WERI-Rb-1 (cell line): ENCODE results near the gene GJC2.
"Not testable (repeated sequence)": the region's sequence is repeated elsewhere in the genome, so short reads cannot be mapped to it uniquely, and the experiment has no call there.

ENCODE experiments used
- DNase-seq: peaks from one replicate; pipeline ENCODE4 v3.0.0-alpha.2; 2020
- H3K27ac ChIP-seq: fragments of 250-450 bp; sonication (Bioruptor Pico); 2 replicates; pipeline ENCODE4 v1.5.1; 2020; ENCODE audit warnings: mild to moderate bottlenecking, moderate library complexity
- H3K27me3 ChIP-seq: fragments of 250-450 bp; sonication (Bioruptor Pico); 2 replicates; pipeline ENCODE4 v1.5.1; 2021; ENCODE audit warnings: mild to moderate bottlenecking, low read depth, moderate library complexity; ENCODE audit not compliant: insufficient read depth, severe bottlenecking
- H3K36me3 ChIP-seq: fragments of 250-450 bp; sonication (Bioruptor Pico); 2 replicates; pipeline ENCODE4 v1.5.1; 2020; ENCODE audit warnings: mild to moderate bottlenecking, moderate library complexity
- H3K4me3 ChIP-seq: 2 replicates; pipeline ENCODE4 v1.5.1; 2011; ENCODE audit warnings: low read depth, mild to moderate bottlenecking, control low read depth, low read length
- H3K9me3 ChIP-seq: fragments of 250-450 bp; sonication (Bioruptor Pico); 2 replicates; pipeline ENCODE4 v1.5.1; 2021; ENCODE audit warnings: mild to moderate bottlenecking, moderate library complexity; ENCODE audit not compliant: severe bottlenecking
- TF ChIP-seq, protein P1 (sequence below): IDR thresholded peaks from 2 replicates; pipeline ENCODE4 v1.5.1; 2011; ENCODE audit warnings: low read depth, mild to moderate bottlenecking, control low read depth, inconsistent platforms, low read length

Gene GJC2

DNA sequence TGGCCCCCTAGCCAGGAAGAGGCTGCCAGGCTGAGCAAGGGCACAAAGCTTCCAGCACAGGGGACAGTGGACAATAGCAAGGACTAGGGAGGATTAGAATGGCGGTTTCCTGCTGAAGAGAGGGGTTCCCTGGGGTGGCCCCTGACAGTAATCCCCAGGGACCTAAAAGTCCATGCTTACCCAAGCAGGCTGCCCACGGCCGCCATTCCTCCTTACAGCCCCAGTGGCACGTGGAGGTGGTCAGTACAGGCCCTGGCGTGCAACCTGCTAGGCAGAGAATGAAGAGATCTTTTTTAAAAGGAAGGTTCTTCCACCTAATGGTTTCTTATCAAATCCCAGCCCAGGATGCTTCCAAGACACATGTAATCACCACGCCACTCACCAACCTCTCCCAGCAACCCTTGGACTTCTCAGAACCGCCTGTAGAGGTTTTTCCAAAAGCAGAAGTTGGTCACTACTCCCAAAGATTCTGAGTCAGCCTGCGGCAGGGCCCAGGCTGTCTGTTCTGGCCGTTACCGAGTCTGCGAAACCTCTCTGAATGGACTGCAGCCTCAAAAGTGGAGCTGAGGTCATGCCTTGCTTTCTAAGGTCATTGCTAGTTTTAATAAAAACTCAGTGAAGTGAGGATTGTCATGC lies 41.6 kb upstream of the GJC2 start:
- TF ChIP-seq, protein P1, sequence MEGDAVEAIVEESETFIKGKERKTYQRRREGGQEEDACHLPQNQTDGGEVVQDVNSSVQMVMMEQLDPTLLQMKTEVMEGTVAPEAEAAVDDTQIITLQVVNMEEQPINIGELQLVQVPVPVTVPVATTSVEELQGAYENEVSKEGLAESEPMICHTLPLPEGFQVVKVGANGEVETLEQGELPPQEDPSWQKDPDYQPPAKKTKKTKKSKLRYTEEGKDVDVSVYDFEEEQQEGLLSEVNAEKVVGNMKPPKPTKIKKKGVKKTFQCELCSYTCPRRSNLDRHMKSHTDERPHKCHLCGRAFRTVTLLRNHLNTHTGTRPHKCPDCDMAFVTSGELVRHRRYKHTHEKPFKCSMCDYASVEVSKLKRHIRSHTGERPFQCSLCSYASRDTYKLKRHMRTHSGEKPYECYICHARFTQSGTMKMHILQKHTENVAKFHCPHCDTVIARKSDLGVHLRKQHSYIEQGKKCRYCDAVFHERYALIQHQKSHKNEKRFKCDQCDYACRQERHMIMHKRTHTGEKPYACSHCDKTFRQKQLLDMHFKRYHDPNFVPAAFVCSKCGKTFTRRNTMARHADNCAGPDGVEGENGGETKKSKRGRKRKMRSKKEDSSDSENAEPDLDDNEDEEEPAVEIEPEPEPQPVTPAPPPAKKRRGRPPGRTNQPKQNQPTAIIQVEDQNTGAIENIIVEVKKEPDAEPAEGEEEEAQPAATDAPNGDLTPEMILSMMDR, result no peak
- H3K9me3 ChIP-seq, result no peaks in the 10 kb centered on the region
- peak overlapping the region; percentile 67 for H3K4me3 ChIP-seq
- H3K36me3 ChIP-seq, result no peaks in the 10 kb centered on the region
- no peaks in the 10 kb centered on the region for H3K27me3 ChIP-seq
- no peak for DNase-seq
- H3K27ac ChIP-seq, result no peak overlapping the region

DNA sequence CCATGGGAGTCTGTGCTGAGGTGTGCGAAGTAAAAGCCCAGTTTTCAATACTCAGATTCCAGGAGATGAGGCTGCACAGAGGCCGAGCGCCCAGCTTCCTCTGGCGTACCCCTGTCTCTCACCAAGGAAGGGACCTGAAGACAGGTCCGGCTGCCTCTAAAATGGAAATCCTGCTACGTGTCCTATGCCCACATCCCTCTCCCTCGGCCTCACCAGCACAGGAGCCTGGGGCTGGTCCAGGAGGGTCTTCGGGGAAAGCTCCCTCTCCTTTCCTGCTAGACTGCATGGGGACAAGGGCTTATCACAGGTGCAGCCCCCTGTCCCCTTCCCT lies 41.0 kb upstream of the GJC2 start:
- Histone ChIP-seq H3K27me3 (no peaks in the 10 kb centered on the region), H3K9me3 (no peaks in the 10 kb centered on the region), H3K4me3 (peak overlapping the region; percentile 67), H3K36me3 (no peaks in the 10 kb centered on the region), H3K27ac (peak overlapping the region; percentile 70)
- DNase-seq, result no peak
- TF ChIP-seq, protein P1, result no peak

DNA sequence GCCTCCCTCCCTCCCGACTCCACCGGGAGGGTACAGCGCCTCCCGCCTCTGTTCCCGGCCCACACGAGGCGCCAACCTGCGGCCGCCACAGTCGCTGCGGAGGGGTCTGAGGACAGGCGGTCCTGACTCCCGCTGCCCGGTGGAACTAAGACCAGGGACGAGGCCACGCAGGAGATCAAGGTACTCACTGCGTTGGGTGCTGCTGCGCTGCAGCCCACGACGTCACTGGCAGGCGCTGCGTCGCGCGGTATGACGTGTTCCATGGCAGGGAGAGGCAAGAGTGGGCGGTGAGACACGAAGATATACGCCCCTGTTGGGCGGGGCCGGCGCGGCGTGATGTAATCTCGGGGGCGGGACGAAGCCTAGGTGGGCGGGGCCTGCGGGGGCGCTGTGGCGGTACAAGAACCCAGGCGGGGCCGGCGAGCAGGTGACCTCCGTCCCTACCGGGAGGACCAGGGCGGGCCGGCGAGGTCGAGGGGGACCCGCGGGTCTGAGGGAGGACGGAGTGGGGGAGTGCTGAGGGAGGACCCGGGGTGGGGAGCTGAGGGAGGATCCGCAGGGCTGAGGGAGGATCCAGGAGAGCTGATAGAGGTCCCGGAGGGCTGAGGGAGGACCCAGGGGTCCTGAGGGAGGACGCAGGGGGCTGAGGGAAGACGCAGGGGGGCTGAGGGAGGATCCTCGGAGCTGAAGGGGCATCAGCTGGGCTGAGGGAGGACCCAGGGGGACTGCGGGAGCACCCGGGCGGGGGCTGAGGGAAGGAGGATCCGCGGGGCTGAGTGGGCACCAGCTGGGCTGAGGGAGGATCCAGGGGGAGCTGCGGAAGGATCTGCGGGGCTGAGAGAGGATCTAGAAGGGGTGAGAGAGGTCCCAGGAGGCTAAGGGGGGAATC lies 40.4 kb upstream of the GJC2 start, which contains the start of gene MRPL55:
TSS of gene MRPL55 (minus strand) at position 227 of the 889 bp plus-strand sequence. CDS start 1,039 bp downstream, outside the sequence.
- H3K4me3 ChIP-seq, result peak within 1 kb of the TSS; percentile 67
- peak; percentile 90 for DNase-seq
- no peaks in the 10 kb centered on the region for H3K36me3 ChIP-seq
- H3K27ac ChIP-seq, result peak within 1 kb of the TSS; percentile 70
- H3K27me3 ChIP-seq, result no peaks in the 10 kb centered on the region
- H3K9me3 ChIP-seq, result no peaks in the 10 kb centered on the region
- TF ChIP-seq, protein P1, result no peak

DNA sequence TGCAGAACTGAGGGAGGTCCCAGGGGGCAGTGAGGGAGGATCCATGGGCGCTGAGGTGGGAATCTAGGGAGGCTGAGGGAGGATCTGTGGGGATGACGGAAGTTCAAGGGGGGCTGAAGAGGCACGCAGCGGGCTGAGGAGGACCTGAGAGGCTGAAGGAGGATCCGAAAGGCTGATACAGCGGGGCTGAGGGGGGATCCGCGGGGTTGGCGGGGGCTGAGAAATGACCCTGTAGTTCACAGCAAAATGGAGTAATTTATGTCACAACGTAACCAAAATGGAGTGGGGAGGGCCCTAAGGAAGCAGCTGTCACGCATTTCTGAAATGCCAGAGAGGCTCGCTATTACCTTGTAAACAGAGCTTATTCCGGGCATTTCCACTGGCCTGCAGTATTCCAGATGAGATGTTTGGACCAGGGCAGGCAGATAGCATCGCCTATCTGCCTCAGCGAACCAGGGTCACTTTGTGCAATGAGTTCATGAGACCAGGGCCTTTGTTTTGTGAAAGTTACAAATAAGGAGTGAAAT lies 39.7 kb upstream of the GJC2 start:
- no peaks in the 10 kb centered on the region for H3K9me3 ChIP-seq
- no peak for DNase-seq

DNA sequence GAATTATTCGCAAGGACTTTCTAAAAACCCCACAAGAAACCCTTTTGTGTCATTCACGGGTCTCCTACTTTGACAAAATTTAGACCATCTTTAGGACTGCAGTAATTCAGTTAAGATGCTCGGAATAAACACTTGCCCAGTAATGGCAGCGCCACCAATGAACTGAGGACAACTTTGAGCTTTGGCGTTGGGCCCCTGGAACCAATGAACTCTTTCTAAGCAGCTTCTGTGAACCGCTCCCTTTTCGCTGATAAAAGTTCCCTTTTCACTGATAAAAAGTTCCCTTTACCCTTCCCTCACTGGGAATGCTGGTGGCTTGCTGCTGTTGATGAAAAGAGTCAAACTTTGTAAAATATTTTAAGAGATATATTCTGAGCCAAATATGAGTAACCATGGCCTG lies 39.2 kb upstream of the GJC2 start:
- TF ChIP-seq, protein P1, result no peak
- Histone ChIP-seq H3K9me3 (no peaks in the 10 kb centered on the region), H3K36me3 (no peaks in the 10 kb centered on the region), H3K27me3 (no peaks in the 10 kb centered on the region), H3K4me3 (no peak overlapping the region), H3K27ac (no peak overlapping the region)
- no peak for DNase-seq

More for the DNA sequence above, 39.7 kb upstream of the GJC2 start:
- Histone ChIP-seq H3K27ac (no peak overlapping the region), H3K4me3 (peak overlapping the region; percentile 67), H3K27me3 (no peaks in the 10 kb centered on the region), H3K36me3 (no peaks in the 10 kb centered on the region)
- TF ChIP-seq, protein P1, result no peak

DNA sequence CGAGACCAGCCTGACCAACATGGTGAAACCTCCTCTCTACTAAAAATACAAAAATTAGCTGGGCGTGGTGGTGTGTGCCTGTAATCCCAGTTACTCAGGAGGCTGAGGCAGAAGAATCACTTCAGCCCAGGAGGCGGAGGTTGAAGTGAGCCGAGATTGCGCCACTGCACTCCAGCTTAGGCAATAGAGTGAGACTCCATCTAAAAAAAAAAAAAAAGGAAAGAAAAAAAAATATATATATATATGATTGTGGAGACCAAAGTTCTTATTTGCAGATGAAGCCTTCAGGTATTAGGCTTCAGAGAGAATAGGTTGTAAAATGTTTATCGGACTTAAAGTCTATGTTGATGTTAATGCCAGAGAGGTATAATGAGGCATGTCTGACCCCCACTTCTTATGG lies 38.4 kb upstream of the GJC2 start:
- DNase-seq, H3K27me3 ChIP-seq, H3K27ac ChIP-seq, H3K9me3 ChIP-seq, H3K4me3 ChIP-seq, H3K36me3 ChIP-seq: not testable (repeated sequence)
